ENCODE measurements around the gene FZD4.

DNA sequence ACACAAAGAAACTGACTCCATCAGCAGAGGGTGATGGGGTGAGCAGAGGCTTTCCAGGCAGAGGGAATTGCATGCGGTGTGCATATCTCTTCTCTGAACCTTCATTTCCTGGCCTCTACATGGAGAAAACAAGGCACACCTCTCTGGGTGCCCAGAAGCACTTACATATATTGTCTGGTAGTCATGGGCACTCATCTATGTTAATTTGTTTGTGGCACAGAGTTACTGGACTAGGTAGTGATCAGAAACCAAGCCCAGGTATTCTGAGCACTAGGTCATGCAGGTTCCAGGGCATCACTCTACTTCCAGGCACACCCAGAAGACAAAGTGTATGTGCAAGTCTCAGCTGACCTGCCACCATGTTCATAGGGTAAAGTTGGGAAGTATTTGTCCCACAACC, 56.5 kb downstream of the FZD4 start:
- TF ChIP-seq CTCF (IDR thresholded peaks at IDR 0.05) (no peak), POLR2A (IDR thresholded peaks at IDR 0.05) (no peak)
